ENCODE measurements around the gene PCDH15. TPM values are rescaled to one million over a fixed set of nuclear protein-coding genes. Genes with fewer than 3 reads are reported as not detected.

Gene PCDH15
- total and polyA plus RNA-seq, 2 of the 4 experiments (the other 2 are of a cell fraction), result not detected

- dilution Hi-C loops (cut with HindIII; ENCODE audit: low sequenced_read_pairs, unreplicated experiment) (no loop called here), in situ Hi-C loops (cut with MboI; ENCODE audit: low sequenced_read_pairs) (no loop called here), intact Hi-C loops (cut with micrococcal nuclease) (no loop called here)
- no peaks in the 10 kb centered on the region for H3K9me1 ChIP-seq (ENCODE audit: insufficient read depth, low read length)
- H3K36me3 ChIP-seq (ENCODE audit: control insufficient read depth, insufficient read depth, low read length), result no peaks in the 10 kb centered on the region
- no peak overlapping the region for H3K4ac ChIP-seq (ENCODE audit: low read depth, low read length)
- no peak overlapping the region for H2BK120ac ChIP-seq (ENCODE audit: low read depth, low read length)
- no peak overlapping the region for H3K23ac ChIP-seq (ENCODE audit: low read depth, low read length)
- no peak overlapping the region for H3K9ac ChIP-seq (ENCODE audit: low read depth, low read length)
- no peaks in the 10 kb centered on the region for H4K20me1 ChIP-seq (ENCODE audit: insufficient read depth, low read length)
- ATAC-seq (ENCODE audit: low read depth), result no peak
- H2BK5ac ChIP-seq (ENCODE audit: low read depth, low read length, poor library complexity, severe bottlenecking), result no peak overlapping the region
- H2AK9ac ChIP-seq (replicated peaks; ENCODE audit: low read depth, low read length, poor library complexity), result no peak overlapping the region
- no CpG with 5 or more reads among the region's 1 CpG for WGBS, 2 experiments (ENCODE audit: extremely low coverage in 2 of 2, insufficient read length in 1 of 2)
- H2AFZ ChIP-seq (replicated peaks; ENCODE audit: low read length, poor library complexity), result no peak overlapping the region
- no peak overlapping the region for H4K5ac ChIP-seq (ENCODE audit: low read depth, low read length)
- TF ChIP-seq CEBPB (IDR thresholded peaks at IDR 0.05; ENCODE audit: low read depth, low read length) (no peak), NFE2L2 (IDR thresholded peaks at IDR 0.05; ENCODE audit: low read depth, low read length) (no peak), RAD21 (IDR thresholded peaks at IDR 0.05; ENCODE audit: low read length) (no peak), FOS (IDR thresholded peaks at IDR 0.05; ENCODE audit: low read depth, low read length) (no peak), BHLHE40 (IDR thresholded peaks at IDR 0.05; ENCODE audit: low read depth, low read length) (no peak)
- no peak overlapping the region for H3K4me2 ChIP-seq (ENCODE audit: low read depth, low read length)
- H3K56ac ChIP-seq (ENCODE audit: extremely low read depth, insufficient read depth, low read length), result no peak overlapping the region
- no peak overlapping the region for H4K91ac ChIP-seq (ENCODE audit: insufficient read depth, low read depth, low read length)
- H2AK5ac ChIP-seq (ENCODE audit: low read depth, low read length), result no peak overlapping the region
- no peak overlapping the region for H2BK20ac ChIP-seq (ENCODE audit: low read depth, low read length)
- peaks cover 2% of the 10 kb centered on the region; the same call in 1 of the 2 replicates for H3K9me3 ChIP-seq (ENCODE audit: control insufficient read depth, insufficient read depth, low read length)
- no peaks in the 10 kb centered on the region for H3K27me3 ChIP-seq (ENCODE audit: control insufficient read depth, insufficient read depth, low read length)
- no peak for DNase-seq
- H3K18ac ChIP-seq (ENCODE audit: low read depth, low read length), result no peak overlapping the region
- no peak overlapping the region for H3K27ac ChIP-seq (ENCODE audit: insufficient read depth, low read length)
- H3K14ac ChIP-seq (replicated peaks; ENCODE audit: low read depth, low read length), result no peak overlapping the region
- H3K4me1 ChIP-seq (ENCODE audit: control insufficient read depth, insufficient read depth, low read length), result no peaks in the 10 kb centered on the region
- H2BK15ac ChIP-seq (ENCODE audit: low read depth, low read length), result no peak overlapping the region
- H3K4me3 ChIP-seq (ENCODE audit: insufficient read depth, low read depth, low read length), result no peak overlapping the region
- H4K8ac ChIP-seq (ENCODE audit: low read depth in 2 of 2, low read length in 2 of 2), result no peak overlapping the region
- no peaks in the 10 kb centered on the region for H3K79me1 ChIP-seq (ENCODE audit: low read depth in 1 of 2, low read length in 2 of 2)
- no TSS peak for BruUV-seq (replicated peaks)
- ChIA-PET POLR2A (ENCODE audit: unreplicated experiment) (no interaction called here), CTCF (no interaction called here)
Measured at GRCh38 chr10:53898532-53898931, 902.5 kb downstream of the PCDH15 start.

Measured in IMR-90 (cell line).